MV-4-11 (cell line): ENCODE data around the gene PTGIS.

Source experiments
- DNase-seq: peaks from one replicate; lab custom pipeline; 2025; lab: John Stamatoyannopoulos, UW

Gene PTGIS

DNA sequence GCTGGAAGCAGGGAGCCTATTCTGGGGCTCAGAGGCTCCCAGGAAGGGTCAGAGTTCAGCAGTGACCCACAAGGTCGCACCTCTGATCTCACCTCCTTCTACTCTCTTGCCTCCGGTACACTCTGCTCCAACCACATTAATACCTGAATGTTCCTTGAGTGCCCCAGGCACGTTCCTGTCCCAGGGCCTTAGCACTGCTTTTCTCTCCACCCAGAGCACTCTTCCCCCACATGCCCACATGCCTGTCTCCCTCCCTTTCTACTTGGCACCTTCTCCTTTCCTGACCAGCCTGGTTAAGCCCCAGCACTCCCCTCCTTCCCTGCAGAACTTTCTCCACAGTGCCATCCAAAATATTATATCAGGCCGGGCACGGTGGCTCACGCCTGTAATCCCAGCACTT lies 98.9 kb downstream of the PTGIS start:
- no peak for DNase-seq

DNA sequence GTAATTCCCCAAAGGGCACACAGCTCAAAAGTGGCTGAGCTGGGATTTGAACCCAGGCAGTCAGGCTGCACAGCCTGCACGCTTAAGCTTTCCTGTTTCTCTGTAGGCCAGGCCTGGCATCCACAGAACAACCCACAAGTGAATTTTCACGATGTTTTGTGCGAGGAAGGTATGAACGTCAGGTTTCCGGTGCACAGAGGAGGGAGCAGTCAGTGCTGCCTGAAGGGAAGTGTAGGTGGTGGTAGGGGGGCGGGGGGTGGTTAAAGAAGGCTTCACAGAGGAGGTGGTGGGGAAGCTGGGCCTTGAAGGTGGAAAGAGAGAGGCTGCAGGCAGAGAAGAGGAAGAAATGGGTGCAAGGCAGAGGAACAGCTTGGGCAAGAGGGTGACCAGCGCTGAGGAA lies 99.5 kb downstream of the PTGIS start:
- no peak for DNase-seq

DNA sequence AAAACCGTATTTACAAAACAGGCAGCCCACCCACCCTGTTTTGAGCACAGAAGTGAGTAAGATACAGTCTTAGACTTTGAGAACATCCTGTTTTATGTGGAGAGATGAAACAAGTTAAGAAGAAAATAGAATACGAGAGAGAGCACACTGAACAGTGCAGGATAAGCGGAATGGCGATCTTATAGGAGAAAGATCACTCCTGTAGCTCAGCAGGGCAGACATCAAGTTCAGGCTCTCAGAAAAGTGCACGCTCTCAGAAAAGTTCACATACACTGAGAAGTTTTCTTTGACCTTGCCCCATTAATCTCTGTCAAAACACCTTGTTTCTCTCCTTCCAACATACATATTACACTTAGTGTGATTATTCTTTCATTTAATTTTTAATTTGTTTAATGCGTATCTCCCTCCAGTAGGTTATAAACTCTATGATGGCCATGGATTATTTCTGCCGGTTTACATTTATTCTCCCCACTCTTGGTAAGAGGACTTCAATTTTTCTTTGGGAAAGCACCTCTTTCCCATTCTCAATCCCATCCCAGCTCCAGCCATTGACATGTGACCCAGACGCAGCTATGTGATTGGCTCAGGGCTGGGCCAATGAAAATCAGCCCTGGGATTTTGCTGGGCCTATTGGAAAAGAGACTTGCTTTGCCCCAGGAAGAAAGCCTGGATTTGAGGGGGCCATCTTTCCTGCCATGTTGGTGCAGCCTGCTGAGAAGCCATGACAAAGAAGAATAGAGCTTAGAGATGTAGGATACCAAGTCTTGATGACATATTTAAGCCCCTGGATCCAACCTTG lies 101.6 kb downstream of the PTGIS start:
- no peak for DNase-seq

DNA sequence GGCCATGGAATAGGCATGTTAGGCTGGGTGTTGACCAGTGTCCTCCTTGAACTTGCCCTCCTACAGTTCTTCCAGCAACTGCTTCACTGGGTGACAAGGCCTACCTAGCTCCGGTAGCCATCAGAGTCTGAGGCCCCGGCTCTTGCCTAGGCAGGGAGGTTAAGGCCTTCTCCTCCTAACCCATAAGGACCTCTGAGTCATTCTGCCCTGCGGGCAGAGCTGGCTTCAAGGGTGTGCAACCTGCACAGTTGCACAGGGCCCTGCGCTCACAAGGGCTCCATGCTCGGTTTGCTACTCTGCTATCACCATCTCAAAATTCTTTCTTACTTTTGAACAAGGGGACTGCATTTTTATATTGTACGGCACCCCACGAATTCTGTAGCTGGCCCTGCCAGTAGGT lies 103.4 kb downstream of the PTGIS start:
- no peak for DNase-seq

DNA sequence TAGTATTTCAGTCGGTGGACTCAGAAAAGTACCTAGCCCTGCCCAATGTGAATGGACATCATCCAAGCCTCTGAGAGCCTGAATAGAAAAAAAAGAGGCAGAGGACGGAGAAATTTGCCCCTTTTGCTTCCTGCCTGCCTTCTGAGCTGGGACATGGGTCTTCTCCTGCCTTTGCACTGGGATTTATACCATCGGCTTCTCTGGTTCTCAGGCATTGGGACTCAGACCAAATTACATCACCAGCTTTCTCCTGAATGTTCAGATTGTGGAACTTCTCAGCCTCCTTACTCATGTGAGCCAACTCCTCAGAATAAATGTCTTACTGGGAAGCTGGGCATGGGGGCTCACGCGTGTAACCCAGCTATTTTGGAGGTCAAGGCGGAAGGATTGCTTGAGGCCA lies 105.3 kb downstream of the PTGIS start:
- no peak for DNase-seq

DNA sequence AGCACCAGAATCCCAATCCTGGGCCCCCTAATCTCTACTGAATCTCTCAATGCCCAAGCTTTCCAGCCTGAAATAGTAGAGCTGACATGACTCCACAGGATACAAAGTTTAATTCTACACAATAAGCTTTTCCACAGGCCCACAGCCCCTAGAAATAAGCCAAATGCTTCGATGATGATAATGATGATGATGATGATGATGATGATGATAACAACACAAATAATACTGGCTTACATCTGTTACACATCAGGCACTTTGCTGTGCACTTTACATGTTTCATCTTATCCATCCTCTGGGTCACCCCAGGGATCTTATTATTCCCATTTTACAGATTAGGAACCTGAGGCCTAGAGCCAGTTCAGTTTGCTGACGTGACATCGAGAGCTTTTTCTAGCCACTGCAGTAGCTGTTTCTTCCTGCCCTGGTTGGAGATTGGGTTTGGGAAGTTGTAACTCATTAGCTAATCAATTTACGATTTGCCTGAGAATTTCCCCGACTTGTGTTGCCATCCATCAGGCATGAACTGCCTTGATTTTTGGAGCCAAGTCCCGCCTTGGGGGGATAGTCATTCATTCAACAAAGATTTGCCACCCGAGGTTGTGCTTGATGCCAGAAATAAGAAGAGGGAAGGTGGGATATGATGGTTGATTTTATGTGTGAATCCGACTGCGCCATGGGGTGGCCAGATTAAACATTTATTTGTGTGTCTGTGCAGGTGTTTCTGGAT lies 105.9 kb downstream of the PTGIS start:
- DNase-seq: no peak

DNA sequence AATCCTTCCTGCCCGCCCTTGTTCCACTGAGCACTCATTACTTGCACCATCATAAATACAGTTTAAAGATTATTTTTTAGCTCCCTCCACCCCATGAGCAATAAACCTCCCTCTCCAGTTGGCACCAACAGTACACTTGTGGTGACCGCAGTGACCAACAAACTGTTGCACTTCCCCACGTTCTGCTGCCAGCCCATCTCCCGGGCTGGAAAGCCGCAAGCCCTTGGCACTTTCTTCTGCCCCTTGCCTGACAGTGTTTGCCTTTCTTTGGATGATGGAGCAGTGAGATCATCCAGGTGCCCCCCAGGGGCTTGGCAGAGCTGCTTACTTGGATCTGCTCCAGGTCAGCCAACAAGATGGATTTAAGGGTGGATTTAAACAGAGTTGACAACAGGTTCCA lies 107.0 kb downstream of the PTGIS start:
- DNase-seq: no peak

DNA sequence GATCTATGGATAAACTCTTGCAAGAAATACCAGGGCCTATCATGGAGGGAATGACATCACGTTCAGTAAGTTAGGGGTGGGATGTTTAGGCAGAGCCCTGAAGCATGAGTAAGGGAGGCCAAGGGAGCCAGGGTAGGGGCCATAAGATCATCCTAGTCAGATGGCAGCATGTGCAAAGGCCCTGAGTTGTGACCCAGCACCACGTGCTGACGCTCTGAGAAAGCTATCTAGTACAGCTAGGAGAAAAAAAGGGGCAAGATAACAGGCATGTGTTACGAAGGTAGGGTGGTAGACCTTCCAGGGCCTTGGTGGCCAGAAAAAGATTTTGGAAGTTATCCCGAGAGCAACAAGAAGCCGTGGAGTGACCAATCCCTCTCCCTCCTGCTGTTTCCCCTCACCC lies 107.8 kb downstream of the PTGIS start:
- no peak for DNase-seq

DNA sequence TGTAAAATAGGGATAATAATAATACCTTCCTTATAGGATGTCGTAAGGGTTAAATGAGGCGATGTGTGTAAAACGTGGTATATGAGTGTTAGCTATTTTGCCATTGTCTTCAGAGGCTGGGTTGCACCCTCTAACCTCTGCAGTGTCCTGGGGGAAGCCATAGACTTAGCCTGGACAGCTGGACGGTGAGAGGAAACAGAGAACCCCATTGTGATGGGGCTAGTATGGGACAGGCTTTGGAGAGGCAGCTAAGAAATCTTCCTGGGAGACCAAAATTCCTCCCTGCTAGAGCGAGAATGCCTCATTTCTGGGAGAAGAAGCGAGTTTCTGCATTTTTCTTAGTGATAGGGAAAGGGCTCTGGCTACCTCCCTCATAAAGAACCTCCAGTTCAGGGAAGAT lies 108.3 kb downstream of the PTGIS start:
- no peak for DNase-seq

DNA sequence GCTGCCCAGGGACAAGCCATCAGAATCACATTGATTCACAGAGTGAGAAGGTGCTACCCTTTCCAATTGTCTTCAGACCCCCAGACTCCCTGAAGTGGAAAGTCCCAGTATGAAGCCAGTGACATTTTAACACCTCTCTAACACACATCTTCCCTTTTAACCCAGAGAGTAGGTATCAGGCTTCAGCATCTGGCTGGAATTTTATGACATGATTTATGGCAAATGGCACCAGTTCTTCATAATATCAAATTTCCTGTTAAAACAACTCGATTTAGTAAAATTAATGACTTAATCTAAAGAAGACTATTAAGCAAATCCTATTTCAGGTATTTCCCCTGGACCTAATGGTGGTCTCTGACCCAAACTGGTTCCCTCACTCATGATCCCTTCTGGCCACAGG lies 110.5 kb downstream of the PTGIS start:
- no peak for DNase-seq

DNA sequence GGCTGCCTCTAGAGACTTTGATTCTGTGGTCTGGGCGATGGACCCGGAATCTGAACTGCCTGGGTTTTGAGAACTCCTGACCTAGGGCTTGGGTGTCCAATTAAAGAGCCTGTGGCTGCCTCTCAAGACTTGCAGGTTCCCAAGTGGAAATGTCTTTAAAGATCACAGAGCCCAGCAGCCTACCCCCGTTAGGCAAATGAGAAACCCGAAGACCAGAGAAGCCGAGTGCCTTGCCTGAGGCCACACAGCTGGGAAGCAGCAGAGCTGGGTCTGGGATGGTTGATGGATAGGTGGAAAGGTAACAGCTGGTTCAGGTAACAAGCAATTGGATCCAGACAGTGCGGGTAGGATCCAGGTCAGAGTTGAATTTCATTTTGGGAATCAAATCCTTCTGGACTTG lies 111.3 kb downstream of the PTGIS start:
- no peak for DNase-seq

DNA sequence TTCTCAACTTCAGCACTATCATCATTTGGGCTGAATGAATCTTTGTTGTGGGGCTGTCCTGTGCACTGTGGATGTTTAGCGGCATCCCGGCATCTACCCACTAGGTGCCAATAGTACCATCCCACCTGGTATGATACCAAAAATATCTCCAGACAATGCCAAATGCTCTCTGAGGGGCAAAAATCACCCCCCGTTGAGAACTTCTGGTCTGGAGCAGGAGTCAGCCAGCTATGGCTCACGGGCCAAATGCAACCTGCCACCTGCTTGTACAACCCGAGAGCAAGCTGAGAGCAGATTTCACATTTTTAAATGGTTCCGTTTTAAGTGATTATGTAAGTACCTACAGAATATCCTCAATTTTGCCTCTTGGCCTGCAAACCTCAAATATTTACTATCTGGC lies 112.2 kb downstream of the PTGIS start:
- no peak for DNase-seq
